Tibial nerve (tissue), 4 donors: ENCODE measurements around the gene ASS1. TPM values are rescaled to one million over a fixed set of nuclear protein-coding genes. Genes with fewer than 3 reads are reported as not detected.

Experiments
- DNase-seq, 2 donors: peaks; one replicate each; pipeline ENCODE4 v3.0.0-alpha.2; 2019; ENCODE audit warnings: low spot score in 2 of 2
- H3K27ac ChIP-seq, 4 donors: fragments of 200-600 bp; sonication (generic) in 3 of 4; one replicate each; pipeline ENCODE4 v1.5.1; 2017 to 2019; ENCODE audit warnings: mild to moderate bottlenecking in 1 of 4
- H3K27me3 ChIP-seq, 2 donors: fragments of 200-600 bp; sonication (generic) in 1 of 2; one replicate each; pipeline versions ENCODE4 v1.5.1 to v1.6.0; 2017 to 2019
- H3K36me3 ChIP-seq, 3 donors: fragments of 200-600 bp; sonication (generic); one replicate each; pipeline ENCODE4 v1.5.1; 2018 to 2019
- H3K4me1 ChIP-seq, 4 donors: fragments of 200-600 bp; sonication (generic) in 3 of 4; one replicate each; pipeline ENCODE4 v1.5.1; 2017 to 2019
- H3K4me3 ChIP-seq, 4 donors: fragments of 200-600 bp; sonication (generic) in 3 of 4; one replicate each; pipeline ENCODE4 v1.5.1; 2017 to 2019; ENCODE audit warnings: mild to moderate bottlenecking in 1 of 4, moderate library complexity in 1 of 4
- H3K9me3 ChIP-seq, 4 donors: fragments of 200-600 bp; sonication (generic) in 3 of 4; one replicate each; pipeline ENCODE4 v1.5.1; 2017 to 2019
- EP300 ChIP-seq, 2 donors: sonication (generic); formaldehyde crosslinking; IDR thresholded peaks; one replicate each; pipeline ENCODE4 v1.6.1; 2017; ENCODE audit warnings: antibody characterized with exemption in 2 of 2, mild to moderate bottlenecking in 1 of 2
- POLR2A ChIP-seq, 2 donors: fragments of 450-650 bp; IDR thresholded peaks; one replicate each; pipeline ENCODE4 v1.6.1; 2017; ENCODE audit warnings: antibody characterized with exemption in 2 of 2, mild to moderate bottlenecking in 2 of 2, moderate library complexity in 2 of 2
- WGBS, 2 donors: methylation state at CpG; one replicate each; pipeline ENCODE4 v1.1.5; 2018; 5-methylcytosine and 5-hydroxymethylcytosine counted together
- total RNA-seq, 4 donors: library from RNA; depleted of rRNA; stranded (reverse); fragments of >200 nt; gene quantifications; one replicate each; pipeline ENCODE4 v1.1.0, GENCODE V29; 2016
- TF ChIP-seq, protein P1 (sequence below), 5 experiments: fragments of 200-600 bp in 3 of 5; fragments of 450-650 bp in 2 of 5; sonication (generic) in 3 of 5; IDR thresholded peaks; one replicate each; pipeline ENCODE4 v1.5.1; 2016 to 2019; ENCODE audit warnings: antibody characterized with exemption in 5 of 5, mild to moderate bottlenecking in 3 of 5, moderate library complexity in 2 of 5

Gene ASS1
- total RNA-seq, 4 donors from 2014 or later = 170 to 375 (median 297) TPM

- Histone ChIP-seq H3K9me3 (no peaks in the 10 kb centered on the region), H3K27me3 (peaks cover 0 to 69% of the 10 kb centered on the region in 2 donors)
- TF ChIP-seq EP300 (IDR thresholded peaks at IDR 0.05) (no peak), POLR2A (IDR thresholded peaks at IDR 0.05) (no peak)
- TF ChIP-seq, protein P1, sequence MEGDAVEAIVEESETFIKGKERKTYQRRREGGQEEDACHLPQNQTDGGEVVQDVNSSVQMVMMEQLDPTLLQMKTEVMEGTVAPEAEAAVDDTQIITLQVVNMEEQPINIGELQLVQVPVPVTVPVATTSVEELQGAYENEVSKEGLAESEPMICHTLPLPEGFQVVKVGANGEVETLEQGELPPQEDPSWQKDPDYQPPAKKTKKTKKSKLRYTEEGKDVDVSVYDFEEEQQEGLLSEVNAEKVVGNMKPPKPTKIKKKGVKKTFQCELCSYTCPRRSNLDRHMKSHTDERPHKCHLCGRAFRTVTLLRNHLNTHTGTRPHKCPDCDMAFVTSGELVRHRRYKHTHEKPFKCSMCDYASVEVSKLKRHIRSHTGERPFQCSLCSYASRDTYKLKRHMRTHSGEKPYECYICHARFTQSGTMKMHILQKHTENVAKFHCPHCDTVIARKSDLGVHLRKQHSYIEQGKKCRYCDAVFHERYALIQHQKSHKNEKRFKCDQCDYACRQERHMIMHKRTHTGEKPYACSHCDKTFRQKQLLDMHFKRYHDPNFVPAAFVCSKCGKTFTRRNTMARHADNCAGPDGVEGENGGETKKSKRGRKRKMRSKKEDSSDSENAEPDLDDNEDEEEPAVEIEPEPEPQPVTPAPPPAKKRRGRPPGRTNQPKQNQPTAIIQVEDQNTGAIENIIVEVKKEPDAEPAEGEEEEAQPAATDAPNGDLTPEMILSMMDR (IDR thresholded peaks at IDR 0.05) = no peak
Measured at GRCh38 chr9:130541533-130541932, 96.8 kb downstream of the ASS1 start.

GRCh38 chr9:130542038-130542437, 97.3 kb downstream of the ASS1 start:
- peaks cover 0 to 7% (median 0%) of the 10 kb centered on the region in 4 donors for H3K4me1 ChIP-seq
- no peak overlapping the region for H3K27ac ChIP-seq
- H3K9me3 ChIP-seq = no peaks in the 10 kb centered on the region
- 72 to 84% methylated on average over 4 to 5 of the region's 5 CpGs for WGBS, 2 donors
- no peaks in the 10 kb centered on the region for H3K36me3 ChIP-seq
- DNase-seq = no peak
- H3K4me3 ChIP-seq = no peak overlapping the region
- peaks cover 0 to 64% of the 10 kb centered on the region in 2 donors for H3K27me3 ChIP-seq
- TF ChIP-seq, protein P1 (IDR thresholded peaks at IDR 0.05) = no peak
- TF ChIP-seq EP300 (IDR thresholded peaks at IDR 0.05) (no peak), POLR2A (IDR thresholded peaks at IDR 0.05) (no peak)

More at GRCh38 chr9:130541533-130541932, 96.8 kb downstream of the ASS1 start:
- DNase-seq = no peak
- no peak overlapping the region for H3K4me3 ChIP-seq
- H3K4me1 ChIP-seq = peaks cover 0 to 7% (median 0%) of the 10 kb centered on the region in 4 donors
- H3K36me3 ChIP-seq = no peaks in the 10 kb centered on the region
- H3K27ac ChIP-seq = no peak overlapping the region
- 66 to 75% methylated on average over 2 of the region's 2 CpGs for WGBS, 2 donors

DNA sequence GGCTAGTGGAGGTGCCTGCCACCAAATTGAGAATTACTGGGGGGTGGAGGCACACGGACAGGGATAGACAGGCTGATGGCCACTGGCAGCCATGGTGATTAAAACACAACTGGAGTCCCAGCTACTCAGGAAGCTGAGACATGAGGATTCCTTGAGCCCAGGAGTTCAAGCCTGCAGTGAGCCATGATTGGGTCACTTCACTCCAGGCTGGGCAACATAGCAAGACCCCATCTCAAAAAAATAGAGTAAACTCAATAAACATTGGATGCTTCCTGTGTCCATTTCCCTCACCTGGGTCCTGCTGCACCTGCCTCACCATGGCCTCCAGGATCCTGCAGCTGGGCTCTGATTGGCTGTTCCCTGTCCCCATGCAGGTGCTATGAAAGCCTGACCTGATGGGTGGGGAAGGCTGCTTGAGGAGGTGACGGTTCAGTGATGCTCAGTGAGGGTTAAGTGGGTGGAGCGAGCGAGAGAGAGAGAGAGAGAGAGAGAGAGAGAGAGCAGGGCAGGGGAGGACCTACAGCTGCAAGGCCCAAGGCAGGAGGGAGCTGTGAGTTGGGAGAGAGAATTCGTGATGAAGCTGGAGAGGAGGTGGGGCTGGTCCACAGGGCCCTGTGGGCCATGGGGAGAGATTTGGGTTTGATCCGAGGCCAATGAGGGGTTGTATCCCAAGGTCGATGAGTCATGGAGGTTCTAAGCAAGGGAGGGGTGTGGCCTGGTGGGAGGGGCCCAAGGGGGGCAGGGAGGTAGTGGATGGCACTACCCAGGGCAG, 97.9 kb downstream of the ASS1 start:
- 40 to 49% methylated on average over 7 of the region's 7 CpGs for WGBS, 2 donors
- H3K27ac ChIP-seq = no peak overlapping the region
- H3K4me1 ChIP-seq = peaks cover 0 to 1% (median 0%) of the 10 kb centered on the region in 4 donors
- no peaks in the 10 kb centered on the region for H3K36me3 ChIP-seq
- no peaks in the 10 kb centered on the region for H3K9me3 ChIP-seq
- H3K4me3 ChIP-seq = no peak overlapping the region
- no peak for DNase-seq
- TF ChIP-seq, protein P1 (IDR thresholded peaks at IDR 0.05) = no peak
- H3K27me3 ChIP-seq = peaks cover 0 to 58% of the 10 kb centered on the region in 2 donors

DNA sequence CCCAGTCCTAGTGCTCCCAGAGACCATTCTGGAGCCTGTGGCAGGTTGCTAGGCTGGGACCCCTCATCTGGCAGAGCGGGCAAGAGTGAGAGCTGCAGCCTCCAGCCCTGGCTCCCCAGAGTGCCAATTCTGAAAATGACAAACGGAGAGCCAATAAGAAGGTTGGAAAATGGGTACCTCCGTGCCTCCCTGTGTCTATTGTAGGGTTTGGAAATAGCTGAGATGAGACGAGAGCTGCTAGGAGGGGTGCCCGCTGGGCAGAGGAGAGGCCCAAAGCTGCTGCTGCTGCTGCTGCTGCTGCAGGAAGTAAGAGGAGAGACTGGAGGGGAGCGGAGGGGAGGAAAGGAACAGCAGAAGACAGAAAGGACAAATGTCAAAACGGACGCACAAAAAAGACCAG, 98.6 kb downstream of the ASS1 start:
- DNase-seq = no peak
- TF ChIP-seq, protein P1 (IDR thresholded peaks at IDR 0.05) = no peak
- no peak for TF ChIP-seq EP300 (IDR thresholded peaks at IDR 0.05)
- TF ChIP-seq POLR2A (IDR thresholded peaks at IDR 0.05) = no peak
- no peak overlapping the region for H3K4me3 ChIP-seq
- no peaks in the 10 kb centered on the region for H3K4me1 ChIP-seq
- no peak overlapping the region for H3K27ac ChIP-seq
- WGBS, 2 donors = 41 to 44% methylated on average over 8 of the region's 8 CpGs
- peaks cover 0 to 52% of the 10 kb centered on the region in 2 donors for H3K27me3 ChIP-seq
- no peaks in the 10 kb centered on the region for H3K36me3 ChIP-seq
- no peaks in the 10 kb centered on the region for H3K9me3 ChIP-seq

- 33 to 47% methylated on average over 6 of the region's 6 CpGs for WGBS, 2 donors
- no peak overlapping the region for H3K27ac ChIP-seq
- H3K36me3 ChIP-seq = no peaks in the 10 kb centered on the region
- no peak for DNase-seq
- TF ChIP-seq POLR2A (IDR thresholded peaks at IDR 0.05) = no peak
- TF ChIP-seq EP300 (IDR thresholded peaks at IDR 0.05) = no peak
- TF ChIP-seq, protein P1 (IDR thresholded peaks at IDR 0.05) = no peak
- peaks cover 0 to under 1% (median 0%) of the 10 kb centered on the region in 4 donors for H3K9me3 ChIP-seq
- H3K4me3 ChIP-seq = no peak overlapping the region
- no peaks in the 10 kb centered on the region for H3K4me1 ChIP-seq
- peaks cover 0 to 47% of the 10 kb centered on the region in 2 donors for H3K27me3 ChIP-seq
Measured at GRCh38 chr9:130543859-130544258, 99.1 kb downstream of the ASS1 start.
